ENCODE measurements around the gene SYT15.

SYT15 gene

GRCh38 chr10:46545861-46546590 lies 32.9 kb upstream of the SYT15 start:
- peak; percentile 4 for DNase-seq

- peak; percentile 3 for DNase-seq
Observed at GRCh38 chr10:46546591-46547540, 32.1 kb upstream of the SYT15 start.

- DNase-seq: peak; percentile 3
Observed at GRCh38 chr10:46547541-46548497, 31.1 kb upstream of the SYT15 start.

- DNase-seq: peak; percentile 4
Observed at GRCh38 chr10:46548498-46549090, 30.3 kb upstream of the SYT15 start.

- DNase-seq: peak; percentile 3
Observed at GRCh38 chr10:46549171-46550075, 29.5 kb upstream of the SYT15 start.

GRCh38 chr10:46550076-46550790 lies 28.7 kb upstream of the SYT15 start:
- DNase-seq: peak; percentile 5

- peak; percentile 4 for DNase-seq
Observed at GRCh38 chr10:46550795-46551700, 27.9 kb upstream of the SYT15 start.

- peak; percentile 3 for DNase-seq
Observed at GRCh38 chr10:46551701-46552525, 27.0 kb upstream of the SYT15 start.

GRCh38 chr10:46552526-46553237 lies 26.2 kb upstream of the SYT15 start:
- DNase-seq: peak; percentile 3

- DNase-seq: peak; percentile 4
Observed at GRCh38 chr10:46553238-46554049, 25.5 kb upstream of the SYT15 start.

- no peak for DNase-seq
Observed at GRCh38 chr10:46554166-46554781, 24.7 kb upstream of the SYT15 start.

- peak; percentile 3 for DNase-seq
Observed at GRCh38 chr10:46555366-46555712, 23.6 kb upstream of the SYT15 start.

- peak; percentile 3 for DNase-seq
Observed at GRCh38 chr10:46555713-46556514, 23.0 kb upstream of the SYT15 start.

GRCh38 chr10:46556515-46557318 lies 22.2 kb upstream of the SYT15 start, which contains the start of gene GPRIN2:
GPRIN2 (minus strand) TSS chr10:46556658; CDS start chr10:46550736, 5,922 bp downstream.
- peak; percentile 3 for DNase-seq

Data from stimulated activated CD4-positive, alpha-beta T cell treated with anti-CD3 and anti-CD28 coated beads, Interleukin-4, amount 100 ng/mL, for 24 hours (primary cell).